Ramos (cell line): ENCODE measurements around the gene C6orf89.
"Not testable (repeated sequence)": the region's sequence is repeated elsewhere in the genome, so short reads cannot be mapped to it uniquely, and the experiment has no call there.

ENCODE experiments used
- in situ Hi-C: fragments of 300-500 bp; cut with MboI; formaldehyde crosslinking; loops from one replicate; pipeline ENCODE4 v1.14.3; 2022; ENCODE audit warnings: low sequenced_read_pairs; ENCODE audit not compliant: unreplicated experiment

C6orf89 gene

DNA sequence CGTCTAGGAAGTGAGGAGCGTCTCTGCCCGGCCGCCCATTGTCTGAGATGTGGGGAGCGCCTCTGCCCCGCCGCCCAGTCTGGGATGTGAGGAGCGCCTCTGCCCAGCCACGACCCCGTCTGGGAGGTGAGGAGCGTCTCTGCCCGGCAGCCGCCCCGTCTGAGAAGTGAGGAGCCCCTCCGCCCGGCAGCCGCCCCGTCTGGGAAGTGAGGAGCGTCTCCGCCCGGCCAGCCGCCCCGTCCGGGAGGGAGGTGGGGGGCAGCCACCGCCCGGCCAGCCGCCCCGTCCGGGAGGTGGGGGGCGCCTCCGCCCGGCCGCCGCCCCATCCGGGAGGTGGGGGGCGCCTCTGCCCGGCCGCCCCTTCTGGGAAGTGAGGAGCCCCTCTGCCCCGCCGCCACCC is 55.8 kb downstream of the C6orf89 start:
- in situ Hi-C loops, result not testable (repeated sequence)

DNA sequence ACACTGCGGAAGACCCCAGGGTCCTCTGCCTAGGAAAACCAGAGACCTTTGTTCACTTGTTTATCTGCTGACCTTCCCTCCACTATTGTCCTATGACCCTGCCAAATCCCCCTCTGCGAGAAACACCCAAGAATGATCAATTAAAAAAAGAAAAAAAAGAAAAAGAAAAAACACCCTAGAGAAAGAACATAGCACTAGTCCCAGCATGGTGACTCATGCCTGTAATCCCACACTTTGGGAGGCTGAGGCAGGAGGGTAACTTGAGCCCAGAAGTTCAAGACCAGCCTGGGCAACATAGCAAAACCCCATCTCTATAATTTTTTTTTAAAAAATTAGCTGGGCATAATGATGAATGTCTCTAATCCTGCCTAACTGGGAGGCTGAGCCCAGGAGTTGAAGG is 56.6 kb downstream of the C6orf89 start:
- in situ Hi-C loops, result not testable (repeated sequence)

DNA sequence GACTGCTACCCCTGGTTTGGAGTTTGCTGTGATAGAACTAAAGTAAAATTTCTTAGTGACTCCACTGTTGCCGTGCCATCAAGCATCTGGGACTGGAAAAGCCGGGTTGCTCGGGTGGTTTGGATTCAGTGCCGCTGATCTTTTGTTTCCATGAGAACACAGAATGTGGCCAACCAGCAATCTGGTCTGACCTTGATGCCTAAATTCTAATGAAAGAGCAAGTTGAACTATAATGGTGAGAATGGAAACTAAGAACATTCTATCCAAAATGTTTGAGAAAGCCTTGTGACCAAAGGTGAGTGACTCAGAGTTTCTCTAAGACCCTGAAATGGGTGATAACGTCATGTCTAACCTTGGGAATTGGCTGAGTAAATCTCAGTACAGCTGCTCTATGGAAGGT is 58.9 kb downstream of the C6orf89 start:
- in situ Hi-C loops, result no loop called here

DNA sequence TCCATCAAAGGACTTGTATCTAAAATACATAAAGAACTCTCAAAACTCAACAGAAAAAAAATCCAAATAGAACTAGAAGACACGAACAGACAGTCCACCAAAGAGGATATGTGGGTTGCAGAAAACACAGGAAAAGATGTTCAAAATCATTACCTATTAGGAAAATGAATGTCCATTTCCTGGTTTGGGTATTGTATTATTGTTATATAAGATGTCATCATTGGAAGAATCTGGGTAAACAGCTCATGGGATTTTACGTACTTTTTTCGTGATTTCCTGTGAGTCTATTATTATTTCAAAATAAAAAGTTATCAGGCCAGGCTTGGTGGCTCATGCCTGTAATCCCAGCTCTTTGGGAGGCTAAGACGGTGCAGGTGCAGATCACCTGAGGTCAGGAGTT is 59.5 kb downstream of the C6orf89 start:
- in situ Hi-C loops, result no loop called here

DNA sequence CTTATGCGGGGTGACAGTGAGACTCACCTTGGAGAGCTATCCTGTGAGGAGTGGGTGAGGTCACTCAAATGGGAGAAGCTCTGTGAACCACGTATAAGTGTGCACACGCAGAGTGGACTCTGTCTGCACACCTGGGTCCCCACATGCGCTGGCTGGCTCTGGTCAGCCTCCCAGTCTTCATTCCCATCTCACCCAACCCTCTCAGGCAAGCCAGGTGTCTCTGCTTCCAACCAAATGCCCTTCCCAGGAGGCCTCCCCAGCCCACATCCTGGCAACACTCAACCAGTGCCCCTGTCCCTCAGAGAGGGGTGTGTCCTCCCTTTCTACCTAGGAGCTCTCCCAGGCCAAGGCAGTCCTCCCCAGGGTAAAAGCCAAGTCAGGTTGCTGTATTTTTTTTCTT is 60.8 kb downstream of the C6orf89 start:
- in situ Hi-C loops, result no loop called here

DNA sequence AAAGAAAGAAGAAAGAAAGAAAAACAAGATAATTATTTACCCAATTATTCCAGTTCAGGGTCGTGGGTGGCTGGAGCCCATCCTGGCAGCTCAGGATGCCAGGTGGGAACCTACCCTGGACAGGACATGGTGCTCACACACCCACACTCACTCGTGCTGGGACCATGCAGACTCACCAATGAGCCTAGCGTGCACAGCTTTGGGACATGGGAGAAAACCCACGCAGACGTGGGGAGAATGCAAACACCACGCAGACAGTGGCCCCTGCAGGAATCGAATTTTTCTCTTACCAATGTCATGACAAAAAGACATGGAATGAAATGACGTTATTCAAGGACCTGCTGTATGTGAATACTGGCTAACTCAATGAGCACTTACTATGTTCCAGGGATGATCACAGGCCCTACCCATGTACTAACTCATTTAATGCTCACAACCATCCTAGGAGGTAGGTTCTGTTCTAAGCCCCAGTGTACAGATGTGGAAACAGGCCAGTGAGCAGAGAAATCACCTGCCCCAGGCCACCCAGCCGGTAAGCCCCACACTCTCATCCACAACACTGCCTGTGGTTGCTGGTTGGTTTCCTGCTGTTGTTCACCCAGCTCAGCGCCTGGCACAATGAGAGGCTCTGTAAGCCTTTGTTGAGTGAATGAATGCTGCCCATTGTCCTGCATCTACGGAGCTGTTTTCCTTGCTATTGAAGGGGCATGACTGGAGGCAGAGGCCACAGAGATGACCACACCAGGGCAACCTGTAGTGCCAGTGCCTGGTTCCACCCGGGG is 62.0 kb downstream of the C6orf89 start:
- in situ Hi-C loops, result no loop called here

DNA sequence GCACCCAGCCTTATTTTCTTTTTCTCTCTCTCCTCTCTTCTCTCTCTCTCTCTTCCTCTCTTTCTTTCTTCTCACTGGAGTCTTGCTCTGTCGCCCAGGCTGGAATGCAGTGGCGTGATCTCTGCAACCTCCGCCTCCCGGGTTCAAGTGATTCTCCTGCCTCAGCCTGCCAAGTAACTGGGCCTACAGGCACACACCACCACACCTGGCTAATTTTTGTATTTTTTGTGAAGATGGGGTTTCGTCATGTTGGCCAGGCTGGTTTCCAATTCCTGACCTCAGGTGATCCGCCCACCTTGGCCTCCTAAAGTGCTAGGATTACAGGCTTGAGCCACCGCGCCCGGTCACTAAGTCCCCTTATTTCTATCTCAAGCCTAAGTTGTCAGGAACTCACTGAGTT is 63.3 kb downstream of the C6orf89 start:
- in situ Hi-C loops, result not testable (repeated sequence)

DNA sequence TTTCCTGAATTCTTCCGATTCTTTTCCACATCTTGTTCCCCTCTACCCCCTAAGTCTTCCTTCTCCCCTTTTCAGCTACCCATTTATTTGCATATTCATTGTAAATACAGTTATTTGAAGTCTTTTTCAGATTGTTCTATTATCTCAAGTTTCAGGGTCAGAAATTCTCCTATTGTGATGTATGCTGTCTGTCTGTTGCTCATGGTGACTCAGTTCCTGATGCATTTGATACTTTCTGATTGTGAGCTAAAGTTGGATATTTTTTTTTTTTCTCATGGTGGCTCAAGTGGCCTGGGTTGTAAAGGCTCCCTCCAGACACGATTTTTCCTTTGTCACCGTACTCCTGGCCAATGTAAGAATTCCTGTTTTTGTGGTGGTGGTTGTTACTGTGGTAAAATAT is 63.9 kb downstream of the C6orf89 start:
- in situ Hi-C loops, result no loop called here

DNA sequence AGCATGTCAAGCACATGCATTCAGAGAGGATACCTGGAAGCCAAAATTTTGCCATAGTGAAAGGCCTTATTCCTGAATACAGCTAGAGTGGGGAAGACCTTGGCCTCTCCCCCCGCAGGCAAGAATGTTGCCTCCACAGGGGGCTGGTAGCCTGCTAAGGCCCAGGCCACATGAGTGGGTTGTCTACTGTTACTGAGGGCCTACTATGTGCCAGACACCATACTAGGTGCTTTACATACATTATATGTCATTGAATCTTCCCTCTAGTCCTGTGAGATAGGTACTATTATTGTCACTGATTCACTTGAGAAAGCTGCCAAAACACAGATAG is 68.1 kb downstream of the C6orf89 start:
- in situ Hi-C loops, result no loop called here

DNA sequence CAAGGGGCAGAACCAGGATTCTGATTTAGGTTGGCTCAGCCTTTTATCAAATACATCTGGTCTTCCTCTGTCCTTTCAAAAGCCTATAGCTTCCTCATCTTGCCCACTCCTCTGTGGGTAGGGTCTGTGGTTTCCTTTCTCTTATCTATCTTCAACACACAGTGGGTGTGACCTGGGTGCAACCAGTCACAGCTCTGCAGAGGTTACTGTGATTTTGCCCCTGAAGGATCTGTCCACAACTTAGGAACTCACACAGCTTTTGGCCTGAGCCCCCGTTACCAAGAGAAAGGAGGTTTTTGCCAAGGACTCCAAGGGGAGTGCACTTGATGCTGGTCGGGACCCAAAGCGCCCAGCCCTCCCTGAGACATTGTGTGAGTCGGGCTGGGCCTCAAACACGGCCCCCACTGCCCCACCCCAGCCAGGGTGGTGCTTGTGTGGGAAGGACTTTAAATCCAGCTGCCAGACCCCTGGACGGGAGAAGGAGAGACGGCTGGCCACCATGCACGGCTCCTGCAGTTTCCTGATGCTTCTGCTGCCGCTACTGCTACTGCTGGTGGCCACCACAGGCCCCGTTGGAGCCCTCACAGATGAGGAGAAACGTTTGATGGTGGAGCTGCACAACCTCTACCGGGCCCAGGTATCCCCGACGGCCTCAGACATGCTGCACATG is 68.6 kb downstream of the C6orf89 start, which contains the start of gene PI16:
PI16 (plus strand) TSS at position 477 of the 670 bp plus-strand sequence; CDS start at position 500, 23 bp downstream.
- in situ Hi-C loops, result no loop called here

DNA sequence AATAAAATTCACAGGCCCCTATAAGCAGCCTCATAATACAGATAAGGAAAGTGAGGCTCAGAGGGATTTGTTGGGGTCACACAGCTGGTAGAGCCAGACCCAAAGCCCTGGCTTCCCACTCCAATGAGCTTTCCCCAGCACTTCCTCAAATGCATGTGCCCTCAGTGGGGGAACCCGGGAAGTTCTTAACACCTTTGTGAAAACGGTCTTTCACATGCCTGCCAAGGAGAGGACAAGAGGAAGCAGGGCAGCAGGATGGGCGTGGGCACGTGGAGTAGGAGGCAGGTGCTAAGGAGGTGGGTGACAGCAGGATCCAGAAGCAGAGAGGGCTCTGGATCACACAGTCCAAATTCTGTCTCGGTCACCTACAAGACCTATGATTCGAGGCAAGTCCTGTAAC is 69.4 kb downstream of the C6orf89 start:
- in situ Hi-C loops, result no loop called here

DNA sequence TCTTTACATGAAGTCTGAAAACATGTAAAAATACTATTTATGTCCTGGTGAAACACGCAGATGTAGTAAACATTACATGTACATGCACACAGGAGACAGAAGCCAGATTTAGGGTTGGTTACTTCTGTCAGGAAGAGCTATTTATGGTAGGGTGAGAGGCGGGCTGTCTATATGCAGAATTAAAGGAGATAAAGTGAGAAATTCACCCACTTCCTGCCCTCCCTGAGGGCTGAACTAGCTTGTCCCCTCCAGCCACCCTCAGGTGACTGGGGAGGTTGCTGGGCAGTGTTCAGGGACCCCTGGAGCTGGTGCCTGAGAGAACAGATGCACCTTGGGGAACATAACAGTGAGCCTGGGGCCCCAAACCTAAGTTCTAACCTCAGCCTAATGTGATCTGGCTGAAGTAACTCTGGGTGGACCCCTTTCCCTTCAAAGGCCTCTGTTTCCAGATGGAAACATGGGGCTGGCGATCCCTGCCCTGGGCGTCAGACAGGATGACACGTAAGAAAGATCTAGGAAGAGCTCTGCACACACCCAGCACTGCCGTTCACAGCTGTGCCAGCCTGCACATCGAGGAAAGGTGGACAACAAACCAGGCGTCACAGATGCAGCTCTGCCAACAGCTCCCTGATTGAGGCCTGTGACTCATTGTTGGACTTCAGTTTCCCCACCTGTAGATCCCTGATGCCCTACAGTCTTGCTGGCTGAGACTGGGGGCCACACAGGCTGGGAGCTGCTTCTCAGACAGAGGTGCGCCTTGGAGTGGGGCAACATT is 70.1 kb downstream of the C6orf89 start:
- in situ Hi-C loops, result no loop called here

DNA sequence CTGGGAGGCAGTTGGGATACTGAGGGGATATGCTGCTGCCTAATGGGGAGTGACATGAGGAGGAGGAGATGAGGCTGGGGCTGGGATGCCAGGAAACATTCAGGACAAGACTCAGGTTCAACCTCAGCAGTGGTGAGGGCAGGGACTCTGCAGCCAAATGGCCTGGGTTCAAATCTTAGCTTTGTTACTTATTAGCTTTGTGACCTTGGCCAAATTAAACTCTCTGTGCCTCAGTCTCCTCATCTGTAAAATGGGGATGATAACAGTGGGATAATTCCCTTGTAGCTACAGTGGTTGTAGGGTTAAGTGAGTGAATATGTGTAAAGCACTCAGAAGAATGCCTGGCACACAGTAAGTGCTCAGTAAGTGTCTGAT is 70.7 kb downstream of the C6orf89 start:
- in situ Hi-C loops, result no loop called here

DNA sequence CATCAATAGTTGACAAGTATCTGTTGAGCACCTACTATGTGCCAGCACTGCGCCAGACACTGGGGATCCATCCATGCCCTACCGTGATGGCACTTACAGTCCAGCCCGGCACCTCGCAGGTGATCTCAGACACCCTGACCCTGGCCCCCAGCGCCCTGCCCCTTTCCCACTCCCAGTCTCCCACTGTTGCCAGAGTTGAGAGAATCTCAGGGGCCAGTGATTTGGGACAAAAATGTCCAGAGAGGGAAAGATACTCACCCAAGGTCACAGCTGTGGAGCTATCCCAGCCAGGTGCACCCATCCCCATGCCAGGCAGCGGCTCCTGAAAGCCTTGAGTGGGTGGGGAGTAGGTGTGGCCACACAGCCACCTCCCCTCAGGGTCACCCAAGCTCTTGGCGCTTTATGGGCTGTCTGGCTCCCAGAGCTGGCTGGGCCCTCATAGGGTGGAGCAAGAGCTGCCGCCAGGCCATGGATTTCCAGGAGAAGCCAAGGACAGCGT is 72.1 kb downstream of the C6orf89 start:
- in situ Hi-C loops, result no loop called here

DNA sequence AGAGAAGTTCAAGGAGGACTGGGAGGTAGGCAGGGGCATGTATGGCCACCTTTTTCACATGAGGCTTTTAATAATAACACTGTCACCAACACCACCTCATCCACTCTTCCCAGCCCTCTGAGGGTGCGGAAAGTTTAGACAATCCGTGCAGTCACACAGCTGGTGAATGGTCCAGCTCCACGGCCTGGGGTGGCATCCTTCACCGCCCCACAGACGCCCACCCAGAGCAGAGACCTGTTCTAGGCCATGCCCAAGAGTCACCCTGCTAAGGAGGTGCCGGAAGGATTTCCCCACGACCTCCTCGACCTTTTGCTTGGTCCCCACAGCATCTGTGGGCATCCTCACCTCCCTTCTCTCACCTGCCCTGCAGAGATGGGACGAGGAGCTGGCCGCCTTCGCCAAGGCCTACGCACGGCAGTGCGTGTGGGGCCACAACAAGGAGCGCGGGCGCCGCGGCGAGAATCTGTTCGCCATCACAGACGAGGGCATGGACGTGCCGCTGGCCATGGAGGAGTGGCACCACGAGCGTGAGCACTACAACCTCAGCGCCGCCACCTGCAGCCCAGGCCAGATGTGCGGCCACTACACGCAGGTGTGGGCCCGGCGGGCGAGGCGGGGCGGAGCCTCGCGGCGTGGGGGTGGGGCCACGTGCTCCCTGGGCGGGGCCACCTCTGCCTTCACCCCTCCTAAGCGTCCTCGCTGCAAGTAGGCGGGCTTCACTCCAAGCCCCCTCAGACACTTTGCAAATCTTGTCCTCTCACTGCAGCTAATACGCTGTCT is 73.2 kb downstream of the C6orf89 start:
- in situ Hi-C loops, result no loop called here

DNA sequence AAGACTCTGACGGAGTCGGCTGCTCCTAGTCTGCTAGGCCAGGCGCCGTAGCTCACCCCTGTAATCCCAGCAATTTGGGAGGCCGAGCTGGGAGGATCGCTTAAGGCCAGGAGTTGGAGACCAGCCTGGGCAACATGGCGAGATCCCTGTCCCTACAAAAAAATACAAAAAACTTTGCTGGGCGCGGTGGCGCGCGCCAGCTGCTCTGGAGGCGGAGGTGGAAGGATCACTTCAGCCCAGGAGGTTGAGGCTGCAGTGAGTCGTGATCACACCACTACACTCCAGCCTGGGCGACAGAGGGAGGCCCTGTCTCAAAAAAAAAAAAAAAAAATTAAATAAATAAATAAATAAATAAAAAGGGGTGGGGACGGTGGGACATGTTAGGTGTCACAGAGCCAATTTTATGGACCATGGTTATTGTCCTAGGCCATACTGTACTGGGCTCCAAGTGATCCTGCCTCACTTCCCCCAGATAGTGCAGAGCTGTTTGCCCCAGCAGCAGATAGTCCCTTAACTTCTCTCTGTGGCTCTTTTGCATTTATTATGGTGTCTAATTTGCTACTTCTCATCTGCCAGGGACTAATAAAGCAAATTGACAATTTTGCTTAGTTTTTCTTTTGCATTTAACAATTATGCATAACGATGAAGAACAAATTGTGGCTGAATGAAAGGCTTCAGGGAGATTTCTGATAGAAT is 74.0 kb downstream of the C6orf89 start:
- in situ Hi-C loops, result no loop called here

DNA sequence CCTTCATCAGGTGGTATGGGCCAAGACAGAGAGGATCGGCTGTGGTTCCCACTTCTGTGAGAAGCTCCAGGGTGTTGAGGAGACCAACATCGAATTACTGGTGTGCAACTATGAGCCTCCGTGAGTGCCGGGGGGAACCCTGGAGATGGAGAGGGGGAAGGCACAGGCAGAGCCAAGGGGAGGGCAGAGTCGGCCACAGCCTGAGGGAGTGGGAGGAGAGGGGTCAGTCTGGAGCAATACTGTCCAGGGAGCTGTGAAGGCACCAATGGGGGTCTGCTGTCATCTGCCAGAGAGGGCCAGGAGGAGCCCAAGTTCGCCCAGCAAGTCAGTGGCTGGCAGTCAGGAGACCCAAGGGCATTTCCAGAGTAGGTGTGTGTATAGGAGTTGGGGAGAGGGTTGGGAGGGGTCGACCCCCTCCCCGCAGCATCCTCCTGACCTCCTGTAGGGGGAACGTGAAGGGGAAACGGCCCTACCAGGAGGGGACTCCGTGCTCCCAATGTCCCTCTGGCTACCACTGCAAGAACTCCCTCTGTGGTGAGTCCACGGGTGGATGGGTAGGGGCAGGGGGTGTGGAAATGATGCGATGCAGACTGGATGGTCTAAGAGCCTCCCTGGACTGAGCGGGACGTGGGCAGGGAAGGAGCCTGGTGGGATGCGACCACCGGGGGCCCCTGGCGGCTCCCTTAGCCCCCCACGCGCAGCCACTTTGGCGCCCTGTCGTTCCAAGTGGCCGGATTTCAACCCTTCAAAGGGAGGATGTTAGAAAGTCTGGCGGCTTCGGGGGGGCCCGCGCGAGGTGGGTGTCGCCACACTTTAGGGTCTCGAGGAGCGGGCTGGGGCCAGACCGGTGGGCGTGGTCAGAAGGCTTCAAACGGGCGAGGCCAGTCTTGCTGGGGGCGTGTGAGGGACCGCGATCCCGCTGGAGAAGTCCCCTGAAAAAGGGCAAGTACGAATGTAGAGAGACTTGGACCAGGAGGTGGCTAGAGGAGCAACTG is 76.0 kb downstream of the C6orf89 start:
- in situ Hi-C loops, result no loop called here

DNA sequence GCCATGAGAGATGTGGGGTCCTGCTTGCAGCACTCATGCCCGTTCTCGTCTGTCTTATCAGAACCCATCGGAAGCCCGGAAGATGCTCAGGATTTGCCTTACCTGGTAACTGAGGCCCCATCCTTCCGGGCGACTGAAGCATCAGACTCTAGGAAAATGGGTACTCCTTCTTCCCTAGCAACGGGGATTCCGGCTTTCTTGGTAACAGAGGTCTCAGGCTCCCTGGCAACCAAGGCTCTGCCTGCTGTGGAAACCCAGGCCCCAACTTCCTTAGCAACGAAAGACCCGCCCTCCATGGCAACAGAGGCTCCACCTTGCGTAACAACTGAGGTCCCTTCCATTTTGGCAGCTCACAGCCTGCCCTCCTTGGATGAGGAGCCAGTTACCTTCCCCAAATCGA is 77.1 kb downstream of the C6orf89 start:
- in situ Hi-C loops, result no loop called here
